B cell (primary cell): ENCODE data around the gene PPFIA4. TPM values are rescaled to one million over a fixed set of nuclear protein-coding genes. Genes with fewer than 3 reads are reported as not detected.

ENCODE experiments used
- polyA plus RNA-seq: library from polyadenylated mRNA; depleted of rRNA; stranded (reverse); fragments of >200 nt; gene quantifications from 2 replicates; pipeline ENCODE4 v1.2.3, GENCODE V29; 2012
- total RNA-seq, 2 donors: library from RNA; stranded (reverse); fragments of 120-200 nt in 1 of 2; gene quantifications; 1 replicate in 1 of 2; 2 replicates in 1 of 2; pipeline versions ENCODE4 v1.2.3 to v1.2.4, GENCODE V29; 2013 to 2022

Gene PPFIA4
- total and polyA plus RNA-seq, 2 donors (not counting 1 experiment from before 2014, with no cell fraction given) = 0.09 to 0.62 TPM

Other genes starting within 250 kb of the PPFIA4 start
- gene KDM5B, start 218.1 kb upstream of the PPFIA4 start, total RNA-seq = 62.7 and 70.1 TPM in 2 replicates
- gene KDM5B, start 218.1 kb upstream of the PPFIA4 start, polyA plus RNA-seq = 11.2 and 22.2 TPM in 2 replicates
- 1.6 TPM in 1 of 2 replicates, not detected in the other for gene PCAT6, start 215.5 kb upstream of the PPFIA4 start, total RNA-seq
- 1.1 and 1.4 TPM in 2 replicates for gene PCAT6, start 215.5 kb upstream of the PPFIA4 start, polyA plus RNA-seq
- 14.2 and 16.5 TPM in 2 replicates for gene RABIF, start 137.3 kb upstream of the PPFIA4 start, total RNA-seq
- gene RABIF, start 137.3 kb upstream of the PPFIA4 start, polyA plus RNA-seq = 8.1 and 8.2 TPM in 2 replicates
- 25.5 and 26.1 TPM in 2 replicates for gene KLHL12, start 99.3 kb upstream of the PPFIA4 start, total RNA-seq
- gene KLHL12, start 99.3 kb upstream of the PPFIA4 start, polyA plus RNA-seq = 14.6 and 21.0 TPM in 2 replicates
- gene ADIPOR1, start 68.2 kb upstream of the PPFIA4 start, total RNA-seq = 44.2 and 46.6 TPM in 2 replicates
- gene ADIPOR1, start 68.2 kb upstream of the PPFIA4 start, polyA plus RNA-seq = 49.5 and 67.5 TPM in 2 replicates
- gene CYB5R1, start 59.2 kb upstream of the PPFIA4 start, total RNA-seq = 32.6 and 33.6 TPM in 2 replicates
- gene CYB5R1, start 59.2 kb upstream of the PPFIA4 start, polyA plus RNA-seq = 30.4 and 37.3 TPM in 2 replicates
- 64.8 and 65.2 TPM in 2 replicates for gene TMEM183A, start 19.1 kb upstream of the PPFIA4 start, total RNA-seq
- gene TMEM183A, start 19.1 kb upstream of the PPFIA4 start, polyA plus RNA-seq = 61.2 and 103 TPM in 2 replicates
- gene MYOG, start 59.5 kb downstream of the PPFIA4 start, total RNA-seq = not detected in 2 replicates
- not detected in 2 replicates for gene MYOG, start 59.5 kb downstream of the PPFIA4 start, polyA plus RNA-seq
- gene ADORA1, start 101.2 kb downstream of the PPFIA4 start, total RNA-seq = not detected in 2 replicates
- not detected in 2 replicates for gene ADORA1, start 101.2 kb downstream of the PPFIA4 start, polyA plus RNA-seq
- gene MYBPH, start 149.3 kb downstream of the PPFIA4 start, total RNA-seq = not detected in 2 replicates
- gene MYBPH, start 149.3 kb downstream of the PPFIA4 start, polyA plus RNA-seq = not detected in 2 replicates
- 0.15 TPM in 1 of 2 replicates, not detected in the other for gene CHI3L1, start 160.2 kb downstream of the PPFIA4 start, total RNA-seq
- gene CHI3L1, start 160.2 kb downstream of the PPFIA4 start, polyA plus RNA-seq = not detected in 2 replicates
- gene CHIT1, start 203.2 kb downstream of the PPFIA4 start, total RNA-seq = 8.2 and 11.9 TPM in 2 replicates
- gene CHIT1, start 203.2 kb downstream of the PPFIA4 start, polyA plus RNA-seq = 2.0 and 4.8 TPM in 2 replicates